ENCODE results near the gene DNAJC27. TPM values are rescaled to one million over a fixed set of nuclear protein-coding genes. Genes with fewer than 3 reads are reported as not detected.
A peak's percentile ranks its signal among the peaks of the same experiment; 100 is the strongest.

Gene DNAJC27
- total RNA-seq, 2 experiments from 2014 or later: 20.0 to 23.1 TPM

DNA sequence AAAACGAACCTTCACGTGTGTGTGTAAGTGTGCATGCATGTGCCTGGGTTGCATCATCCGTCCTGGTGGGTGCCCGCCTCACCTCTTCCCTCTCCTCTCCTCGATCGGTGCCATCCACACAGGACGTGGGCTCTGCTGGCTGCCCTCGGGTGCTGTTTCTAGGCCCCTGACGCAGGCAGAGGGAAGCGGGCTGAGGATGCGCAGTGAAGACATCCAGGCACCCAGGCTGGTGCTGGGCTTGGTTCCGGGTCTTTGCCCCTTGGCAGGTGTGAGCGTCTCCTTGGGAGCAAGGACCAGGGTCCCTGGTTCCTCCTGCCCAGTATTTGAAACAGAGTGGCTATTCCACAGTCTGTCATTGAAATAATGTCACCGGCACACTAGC lies 45.5 kb downstream of the DNAJC27 start:
- ChIA-PET CTCF (no interaction called here), POLR2A (no interaction called here)
- intact Hi-C loops (cut with DNase I, micrococcal nuclease): no loop called here

GRCh38 chr2:24925815-24926214 lies 45.9 kb downstream of the DNAJC27 start:
- H3K4me3 Mint-ChIP-seq: no peak overlapping the region
- peaks cover 24% of the 10 kb centered on the region for H3K4me1 ChIP-seq (ENCODE audit: insufficient read depth, low read length)
- ATAC-seq (ENCODE audit: poor library complexity): no peak
- H3K4me1 Mint-ChIP-seq (ENCODE audit: low read depth): peaks cover 3% of the 10 kb centered on the region
- no peaks in the 10 kb centered on the region for H3K36me3 ChIP-seq (ENCODE audit: insufficient read depth, low read length)
- no peaks in the 10 kb centered on the region for H3K9me3 ChIP-seq (ENCODE audit: control insufficient read depth in 1 of 2, insufficient read depth in 1 of 2, low read length in 2 of 2)
- no peak for DNase-seq
- TF ChIP-seq CTCF (IDR thresholded peaks at IDR 0.05): no peak
- ChIA-PET CTCF (no interaction called here), POLR2A (no interaction called here)
- no peak overlapping the region for H3K27ac ChIP-seq (ENCODE audit: low read depth in 1 of 2, low read length in 2 of 2)
- no peaks in the 10 kb centered on the region for H3K27me3 ChIP-seq (ENCODE audit: control insufficient read depth in 1 of 2, insufficient read depth in 2 of 2, low read length in 2 of 2)
- no peak overlapping the region for H3K27ac Mint-ChIP-seq
- intact Hi-C loops (cut with DNase I, micrococcal nuclease): no loop called here
- H3K4me3 ChIP-seq (ENCODE audit: low read length): no peak overlapping the region
- H3K27me3 Mint-ChIP-seq: no peaks in the 10 kb centered on the region
- H3K36me3 Mint-ChIP-seq (ENCODE audit: low read depth): no peaks in the 10 kb centered on the region
- H3K9me3 Mint-ChIP-seq: no peaks in the 10 kb centered on the region

More for the DNA sequence above, 45.5 kb downstream of the DNAJC27 start:
- no peaks in the 10 kb centered on the region for H3K9me3 ChIP-seq (ENCODE audit: control insufficient read depth in 1 of 2, insufficient read depth in 1 of 2, low read length in 2 of 2)
- H3K36me3 Mint-ChIP-seq (ENCODE audit: low read depth): no peaks in the 10 kb centered on the region
- H3K27me3 Mint-ChIP-seq: no peaks in the 10 kb centered on the region
- H3K36me3 ChIP-seq (ENCODE audit: insufficient read depth, low read length): no peaks in the 10 kb centered on the region
- no peak for TF ChIP-seq CTCF (IDR thresholded peaks at IDR 0.05)
- H3K27me3 ChIP-seq (ENCODE audit: control insufficient read depth in 1 of 2, insufficient read depth in 2 of 2, low read length in 2 of 2): no peaks in the 10 kb centered on the region
- no peak overlapping the region for H3K4me3 Mint-ChIP-seq
- H3K4me1 ChIP-seq (ENCODE audit: insufficient read depth, low read length): peaks cover 20% of the 10 kb centered on the region
- H3K27ac ChIP-seq (ENCODE audit: low read depth in 1 of 2, low read length in 2 of 2): no peak overlapping the region
- no peaks in the 10 kb centered on the region for H3K9me3 Mint-ChIP-seq
- H3K27ac Mint-ChIP-seq: no peak overlapping the region
- DNase-seq (no peak), ATAC-seq (ENCODE audit: poor library complexity) (no peak)
- peak overlapping the region; percentile 56 for H3K4me3 ChIP-seq (ENCODE audit: low read length)
- no peaks in the 10 kb centered on the region for H3K4me1 Mint-ChIP-seq (ENCODE audit: low read depth)

DNA sequence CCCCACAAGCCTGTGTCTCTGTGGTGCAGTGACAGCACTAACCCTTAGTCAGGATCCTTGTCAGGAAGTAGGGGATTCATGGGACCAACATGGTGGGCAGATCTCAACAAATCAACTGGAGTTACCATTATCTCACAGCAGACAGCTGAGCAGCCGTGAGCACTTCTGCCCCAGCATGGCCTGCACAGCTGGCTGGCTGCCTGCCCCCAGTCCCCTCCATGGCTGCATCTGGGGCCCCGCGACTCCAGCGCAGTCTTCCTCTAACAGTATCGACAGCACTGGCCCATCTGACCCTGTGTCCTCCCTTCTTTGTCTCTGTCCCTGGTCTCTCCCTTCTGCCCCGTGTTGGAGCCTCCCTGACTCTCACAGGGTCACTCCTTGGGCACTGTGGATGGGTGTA lies 47.0 kb downstream of the DNAJC27 start:
- intact Hi-C loops (cut with DNase I, micrococcal nuclease): loop anchor here (5.0 kb wide), 2 partner anchors 432 to 512 kb away; partner anchors contain the start of gene NCOA1 (in 1 of the 2)

More for the DNA sequence above, 47.0 kb downstream of the DNAJC27 start:
- ChIA-PET POLR2A (no interaction called here), CTCF (no interaction called here)
- H3K27ac Mint-ChIP-seq: no peak overlapping the region
- Histone ChIP-seq H3K27ac (ENCODE audit: low read depth in 1 of 2, low read length in 2 of 2) (no peak overlapping the region), H3K4me1 (ENCODE audit: insufficient read depth, low read length) (peaks cover 28% of the 10 kb centered on the region), H3K27me3 (ENCODE audit: control insufficient read depth in 1 of 2, insufficient read depth in 2 of 2, low read length in 2 of 2) (no peaks in the 10 kb centered on the region), H3K9me3 (ENCODE audit: control insufficient read depth in 1 of 2, insufficient read depth in 1 of 2, low read length in 2 of 2) (no peaks in the 10 kb centered on the region), H3K36me3 (ENCODE audit: insufficient read depth, low read length) (no peaks in the 10 kb centered on the region), H3K4me3 (ENCODE audit: low read length) (no peak overlapping the region)
- peaks cover 6% of the 10 kb centered on the region for H3K4me1 Mint-ChIP-seq (ENCODE audit: low read depth)
- no peaks in the 10 kb centered on the region for H3K27me3 Mint-ChIP-seq
- no peak for TF ChIP-seq CTCF (IDR thresholded peaks at IDR 0.05)
- H3K36me3 Mint-ChIP-seq (ENCODE audit: low read depth): no peaks in the 10 kb centered on the region
- no peak overlapping the region for H3K4me3 Mint-ChIP-seq
- ATAC-seq (ENCODE audit: poor library complexity): no peak
- DNase-seq: no peak
- no peaks in the 10 kb centered on the region for H3K9me3 Mint-ChIP-seq
